ENCODE data around the gene GALNT10. TPM values are rescaled to one million over a fixed set of nuclear protein-coding genes. Genes with fewer than 3 reads are reported as not detected.

The GALNT10 gene
- total and polyA plus RNA-seq, 2 donors from 2014 or later: 13.0 to 44.3 TPM

DNA sequence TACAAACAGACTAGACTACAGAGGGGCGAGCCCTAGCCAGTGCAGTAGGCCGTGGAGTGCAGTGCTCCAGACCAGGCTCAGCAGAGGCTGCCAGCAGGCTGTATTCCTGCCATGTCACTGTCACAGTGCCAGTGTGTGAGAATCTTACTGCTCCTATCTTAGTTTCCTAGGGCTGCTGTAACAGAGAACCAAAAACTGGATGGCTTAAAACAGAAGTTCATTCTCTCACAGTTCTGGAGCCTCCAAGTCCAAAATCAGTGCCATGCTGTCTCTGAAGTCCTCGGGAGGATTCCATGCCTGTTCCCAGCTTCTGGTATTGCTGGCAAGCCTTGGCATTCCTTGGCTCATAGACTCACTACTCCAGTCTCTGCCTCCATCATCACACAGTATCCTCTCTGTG lies 180.3 kb downstream of the GALNT10 start:
- TF ChIP-seq, protein P1, sequence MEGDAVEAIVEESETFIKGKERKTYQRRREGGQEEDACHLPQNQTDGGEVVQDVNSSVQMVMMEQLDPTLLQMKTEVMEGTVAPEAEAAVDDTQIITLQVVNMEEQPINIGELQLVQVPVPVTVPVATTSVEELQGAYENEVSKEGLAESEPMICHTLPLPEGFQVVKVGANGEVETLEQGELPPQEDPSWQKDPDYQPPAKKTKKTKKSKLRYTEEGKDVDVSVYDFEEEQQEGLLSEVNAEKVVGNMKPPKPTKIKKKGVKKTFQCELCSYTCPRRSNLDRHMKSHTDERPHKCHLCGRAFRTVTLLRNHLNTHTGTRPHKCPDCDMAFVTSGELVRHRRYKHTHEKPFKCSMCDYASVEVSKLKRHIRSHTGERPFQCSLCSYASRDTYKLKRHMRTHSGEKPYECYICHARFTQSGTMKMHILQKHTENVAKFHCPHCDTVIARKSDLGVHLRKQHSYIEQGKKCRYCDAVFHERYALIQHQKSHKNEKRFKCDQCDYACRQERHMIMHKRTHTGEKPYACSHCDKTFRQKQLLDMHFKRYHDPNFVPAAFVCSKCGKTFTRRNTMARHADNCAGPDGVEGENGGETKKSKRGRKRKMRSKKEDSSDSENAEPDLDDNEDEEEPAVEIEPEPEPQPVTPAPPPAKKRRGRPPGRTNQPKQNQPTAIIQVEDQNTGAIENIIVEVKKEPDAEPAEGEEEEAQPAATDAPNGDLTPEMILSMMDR (IDR thresholded peaks at IDR 0.05; ENCODE audit: borderline replicate concordance, extremely low read depth, insufficient read depth): no peak
- no peaks in the 10 kb centered on the region for H3K9me3 ChIP-seq (ENCODE audit: control insufficient read depth in 2 of 3, insufficient read depth in 1 of 3, low read length in 3 of 3)
- H3K4me3 ChIP-seq (ENCODE audit: low read length in 3 of 3): no peak overlapping the region
- H3K27ac ChIP-seq (ENCODE audit: low read depth in 2 of 2, low read length in 2 of 2): no peak overlapping the region
- intact Hi-C loops (cut with DNase I): no loop called here
- no peaks in the 10 kb centered on the region for H3K36me3 ChIP-seq (ENCODE audit: control insufficient read depth in 2 of 3, insufficient read depth in 3 of 3, low read length in 3 of 3)
- H3K27me3 ChIP-seq (ENCODE audit: control insufficient read depth, insufficient read depth, low read length): no peaks in the 10 kb centered on the region
- H3K4me1 ChIP-seq (ENCODE audit: control insufficient read depth in 2 of 3, insufficient read depth in 2 of 3, low read depth in 1 of 3, low read length in 3 of 3): peaks cover 0 to 2% (median 0%) of the 10 kb centered on the region in 3 donors
- DNase-seq (no peak), FAIRE-seq (no peak)
- H3K9ac ChIP-seq (ENCODE audit: low read length in 3 of 3): no peak overlapping the region

DNA sequence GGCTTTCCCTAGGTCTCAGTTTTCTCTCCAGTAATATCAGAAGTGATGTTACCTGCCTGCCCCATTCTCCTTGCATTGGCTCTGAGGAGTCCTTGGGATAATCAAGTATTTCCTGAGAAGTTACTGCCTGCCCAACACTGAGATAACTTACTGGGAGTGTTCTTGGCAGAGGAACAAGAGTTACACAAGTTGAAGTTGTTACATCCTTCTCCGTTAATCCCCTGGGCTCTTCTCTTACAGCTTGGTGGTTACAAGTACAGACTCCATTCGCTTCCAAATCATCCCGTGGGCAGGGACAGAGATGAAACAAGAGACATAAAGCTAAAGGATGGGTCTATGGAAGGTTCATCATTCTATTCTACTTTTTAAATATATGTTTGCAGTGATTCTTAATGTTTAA lies 181.2 kb downstream of the GALNT10 start:
- H3K4me1 ChIP-seq (ENCODE audit: control insufficient read depth in 2 of 3, insufficient read depth in 2 of 3, low read depth in 1 of 3, low read length in 3 of 3): peaks cover 0 to 2% (median 0%) of the 10 kb centered on the region in 3 donors
- H3K27ac ChIP-seq (ENCODE audit: low read depth in 2 of 2, low read length in 2 of 2): no peak overlapping the region
- H3K36me3 ChIP-seq (ENCODE audit: control insufficient read depth in 2 of 3, insufficient read depth in 3 of 3, low read length in 3 of 3): no peaks in the 10 kb centered on the region
- H3K9ac ChIP-seq (ENCODE audit: low read length in 3 of 3): no peak overlapping the region
- no peaks in the 10 kb centered on the region for H3K9me3 ChIP-seq (ENCODE audit: control insufficient read depth in 2 of 3, insufficient read depth in 1 of 3, low read length in 3 of 3)
- H3K4me3 ChIP-seq (ENCODE audit: low read length in 3 of 3): no peak overlapping the region
- no peaks in the 10 kb centered on the region for H3K27me3 ChIP-seq (ENCODE audit: control insufficient read depth, insufficient read depth, low read length)
- DNase-seq (no peak), FAIRE-seq (no peak)
- intact Hi-C loops (cut with DNase I): no loop called here
- TF ChIP-seq, protein P1 (IDR thresholded peaks at IDR 0.05; ENCODE audit: borderline replicate concordance, extremely low read depth, insufficient read depth): no peak

DNA sequence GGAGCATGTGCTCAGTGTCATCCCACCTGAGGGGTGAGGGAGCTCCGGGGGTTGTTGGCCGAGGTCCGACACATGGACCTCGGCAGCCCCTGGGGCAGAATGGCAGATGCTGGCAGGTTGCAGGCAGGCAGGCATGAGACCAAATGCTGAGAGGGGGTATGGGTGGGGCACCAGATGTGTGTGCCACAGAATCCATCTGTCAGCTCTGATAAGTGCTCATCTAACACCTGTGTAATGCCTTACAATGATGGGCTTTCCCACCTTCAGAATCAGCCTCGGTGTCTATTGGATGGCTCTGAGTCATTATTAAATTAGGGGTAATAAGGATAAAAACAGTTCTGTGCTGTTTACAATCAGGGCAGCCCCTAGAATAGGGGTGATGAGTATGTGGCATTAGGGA lies 182.1 kb downstream of the GALNT10 start:
- Histone ChIP-seq H3K4me1 (ENCODE audit: control insufficient read depth in 2 of 3, insufficient read depth in 2 of 3, low read depth in 1 of 3, low read length in 3 of 3) (peaks cover 0 to 2% (median 0%) of the 10 kb centered on the region in 3 donors), H3K36me3 (ENCODE audit: control insufficient read depth in 2 of 3, insufficient read depth in 3 of 3, low read length in 3 of 3) (peaks cover 0 to 3% (median 0%) of the 10 kb centered on the region in 3 donors), H3K9me3 (ENCODE audit: control insufficient read depth in 2 of 3, insufficient read depth in 1 of 3, low read length in 3 of 3) (no peaks in the 10 kb centered on the region), H3K4me3 (ENCODE audit: low read length in 3 of 3) (no peak overlapping the region), H3K9ac (ENCODE audit: low read length in 3 of 3) (no peak overlapping the region), H3K27me3 (ENCODE audit: control insufficient read depth, insufficient read depth, low read length) (no peaks in the 10 kb centered on the region), H3K27ac (ENCODE audit: low read depth in 2 of 2, low read length in 2 of 2) (no peak overlapping the region)
- DNase-seq (no peak), FAIRE-seq (no peak)
- TF ChIP-seq, protein P1 (IDR thresholded peaks at IDR 0.05; ENCODE audit: borderline replicate concordance, extremely low read depth, insufficient read depth): no peak
- intact Hi-C loops (cut with DNase I): no loop called here

DNA sequence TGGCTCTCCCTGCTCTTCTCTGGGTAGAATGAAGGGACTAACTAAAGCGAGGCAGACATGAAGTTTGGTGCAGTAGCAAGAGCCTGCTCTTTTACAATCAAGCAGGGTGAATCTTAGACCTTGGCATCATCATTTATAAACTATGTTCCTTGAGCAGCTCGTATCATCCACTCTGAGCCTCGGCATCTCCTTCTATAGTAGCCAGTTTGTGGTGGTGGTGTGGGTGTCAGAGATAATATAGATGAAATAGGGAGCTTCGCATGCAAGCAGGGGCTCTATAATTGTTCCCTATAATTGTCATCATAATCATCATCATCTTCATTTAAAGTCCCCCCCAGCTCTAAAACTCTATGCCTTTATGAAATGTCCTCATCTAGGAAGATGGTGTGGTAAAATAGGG lies 182.8 kb downstream of the GALNT10 start:
- H3K27me3 ChIP-seq (ENCODE audit: control insufficient read depth, insufficient read depth, low read length): no peaks in the 10 kb centered on the region
- H3K36me3 ChIP-seq (ENCODE audit: control insufficient read depth in 2 of 3, insufficient read depth in 3 of 3, low read length in 3 of 3): peaks cover 0 to 3% (median 0%) of the 10 kb centered on the region in 3 donors
- no peak for FAIRE-seq
- TF ChIP-seq, protein P1 (IDR thresholded peaks at IDR 0.05; ENCODE audit: borderline replicate concordance, extremely low read depth, insufficient read depth): no peak
- H3K4me3 ChIP-seq (ENCODE audit: low read length in 3 of 3): no peak overlapping the region
- H3K9me3 ChIP-seq (ENCODE audit: control insufficient read depth in 2 of 3, insufficient read depth in 1 of 3, low read length in 3 of 3): no peaks in the 10 kb centered on the region
- no peak overlapping the region for H3K27ac ChIP-seq (ENCODE audit: low read depth in 2 of 2, low read length in 2 of 2)
- no peaks in the 10 kb centered on the region for H3K4me1 ChIP-seq (ENCODE audit: control insufficient read depth in 2 of 3, insufficient read depth in 2 of 3, low read depth in 1 of 3, low read length in 3 of 3)
- no peak for DNase-seq
- intact Hi-C loops (cut with DNase I): no loop called here
- no peak overlapping the region for H3K9ac ChIP-seq (ENCODE audit: low read length in 3 of 3)
